NK-92 (cell line): ENCODE data around the gene CACNB4.
"Not testable (repeated sequence)": the region's sequence is repeated elsewhere in the genome, so short reads cannot be mapped to it uniquely, and the experiment has no call there.

ENCODE experiments used
- DNase-seq: peaks from one replicate; lab custom pipeline; 2025; ENCODE audit not compliant: unreplicated experiment; lab: John Stamatoyannopoulos, UW

The CACNB4 gene

GRCh38 chr2:152024477-152024876 lies 74.4 kb downstream of the CACNB4 start:
- no peak for DNase-seq

DNA sequence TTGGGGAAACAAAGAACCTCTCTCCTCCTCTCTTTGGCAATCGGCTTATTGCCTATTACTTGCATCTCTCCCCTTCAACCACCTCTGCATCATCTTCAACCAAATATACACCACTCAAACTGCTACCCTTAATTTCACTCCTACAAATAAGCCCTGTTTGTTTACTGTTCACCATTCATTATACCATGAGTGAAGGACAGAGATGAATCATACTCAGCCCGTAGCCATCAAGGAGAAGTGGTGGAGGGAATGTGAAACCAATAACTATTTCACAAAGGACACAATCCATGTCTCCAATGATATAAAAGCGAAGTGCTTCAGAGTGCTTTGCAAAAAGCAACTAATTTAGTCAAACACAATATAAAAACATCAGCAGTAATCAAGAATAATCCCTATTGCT lies 76.8 kb downstream of the CACNB4 start:
- no peak for DNase-seq

DNA sequence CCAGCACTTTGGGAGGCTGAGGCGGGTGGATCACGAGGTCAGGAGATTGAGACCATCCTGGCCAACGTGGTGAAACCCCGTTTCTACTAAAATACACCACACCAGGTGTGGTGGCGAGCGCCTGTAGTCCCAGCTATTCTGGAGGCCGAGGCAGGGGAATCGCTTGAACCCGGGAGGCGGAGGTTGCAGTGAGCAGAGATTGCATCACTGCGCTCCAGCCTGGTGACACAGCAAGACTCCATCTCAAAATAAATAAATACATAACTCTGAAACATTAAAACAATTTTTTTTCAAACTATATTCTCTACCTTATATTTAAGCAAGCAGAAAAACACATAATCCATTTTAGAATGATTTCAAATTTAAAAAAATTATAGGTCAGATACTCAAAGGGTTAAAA lies 77.8 kb downstream of the CACNB4 start:
- not testable (repeated sequence) for DNase-seq

GRCh38 chr2:152019732-152020131 lies 79.1 kb downstream of the CACNB4 start:
- DNase-seq: no peak

GRCh38 chr2:152016181-152017120 lies 82.4 kb downstream of the CACNB4 start:
- DNase-seq: no peak

GRCh38 chr2:152015552-152015951 lies 83.3 kb downstream of the CACNB4 start:
- DNase-seq: no peak

DNA sequence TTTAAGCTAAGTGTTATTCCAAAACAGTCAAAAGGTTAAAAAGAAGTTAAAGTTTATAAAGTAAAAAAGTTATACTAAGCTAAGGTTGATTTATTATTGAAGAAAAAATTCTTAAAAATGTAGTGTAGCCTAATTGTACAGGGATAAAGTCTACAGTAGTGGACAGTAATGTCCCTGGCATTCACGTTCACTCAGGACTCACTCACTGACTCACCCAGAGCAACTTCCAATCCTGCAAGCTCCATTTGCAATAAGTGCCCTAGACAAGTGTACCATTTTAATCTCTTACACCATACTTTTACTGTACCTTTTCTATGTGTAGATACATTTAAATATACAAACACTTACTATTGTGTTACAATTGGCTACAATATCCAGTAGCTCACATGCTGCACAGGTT lies 86.1 kb downstream of the CACNB4 start:
- DNase-seq: no peak

GRCh38 chr2:152011724-152012123 lies 87.1 kb downstream of the CACNB4 start:
- DNase-seq: no peak

GRCh38 chr2:152005607-152006006 lies 93.2 kb downstream of the CACNB4 start:
- DNase-seq: no peak

DNA sequence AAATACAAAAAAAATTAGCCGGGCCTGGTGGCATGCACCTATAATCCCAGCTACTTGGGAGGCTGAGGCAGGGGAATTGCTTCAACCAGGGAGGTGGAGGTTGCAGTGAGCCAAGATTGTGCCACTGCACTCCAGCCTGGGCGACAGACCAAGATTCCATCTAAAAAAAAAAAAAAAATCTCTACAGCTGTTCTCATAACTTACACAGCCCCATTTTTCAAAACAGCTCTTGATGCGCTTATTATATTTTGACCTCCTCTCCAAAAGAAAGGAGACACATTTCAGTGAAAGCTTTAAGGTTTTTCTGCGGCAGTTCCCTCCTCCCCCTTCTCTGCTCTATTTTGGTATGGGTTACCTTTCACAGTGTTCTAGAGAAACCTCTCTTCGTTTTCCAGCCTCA lies 95.6 kb downstream of the CACNB4 start:
- DNase-seq: not testable (repeated sequence)

- no peak for DNase-seq
Observed at GRCh38 chr2:151999053-151999452, 99.8 kb downstream of the CACNB4 start.

DNA sequence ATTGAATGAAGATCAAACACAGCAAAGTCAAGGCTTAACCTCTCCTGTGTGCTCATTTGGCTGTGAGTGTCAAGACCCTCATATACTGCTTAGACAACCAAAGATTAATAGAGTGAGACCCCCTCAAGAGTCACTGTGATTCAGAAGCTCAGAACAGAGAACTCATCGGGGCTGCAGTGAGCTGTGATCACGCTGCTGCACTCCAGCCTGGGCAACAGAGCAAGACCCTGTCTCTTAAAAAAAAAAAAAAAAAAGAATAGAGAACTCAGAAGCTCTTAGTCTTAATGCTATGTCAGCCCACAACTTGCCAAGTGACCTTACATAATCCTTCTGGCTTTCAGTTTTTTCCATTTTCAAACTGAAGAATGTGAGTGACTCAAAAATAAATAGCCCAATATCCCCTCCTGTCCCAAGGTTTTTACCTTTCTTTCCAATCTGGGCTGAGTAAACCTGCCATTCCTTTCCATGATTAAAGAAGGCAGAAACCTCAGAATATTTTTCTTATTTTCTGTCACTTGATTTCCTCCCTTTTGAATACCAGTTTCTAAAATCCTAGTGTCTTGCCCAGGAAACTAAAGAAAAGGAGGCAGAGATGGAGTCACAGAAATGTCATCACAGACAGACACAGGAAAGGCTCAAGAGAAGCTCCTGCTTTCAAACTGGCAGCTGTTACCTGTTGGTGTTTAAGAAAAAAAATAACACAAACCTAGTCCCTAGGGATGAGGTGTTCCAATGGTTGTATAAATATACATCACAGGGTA lies 102.4 kb downstream of the CACNB4 start:
- DNase-seq: no peak

DNA sequence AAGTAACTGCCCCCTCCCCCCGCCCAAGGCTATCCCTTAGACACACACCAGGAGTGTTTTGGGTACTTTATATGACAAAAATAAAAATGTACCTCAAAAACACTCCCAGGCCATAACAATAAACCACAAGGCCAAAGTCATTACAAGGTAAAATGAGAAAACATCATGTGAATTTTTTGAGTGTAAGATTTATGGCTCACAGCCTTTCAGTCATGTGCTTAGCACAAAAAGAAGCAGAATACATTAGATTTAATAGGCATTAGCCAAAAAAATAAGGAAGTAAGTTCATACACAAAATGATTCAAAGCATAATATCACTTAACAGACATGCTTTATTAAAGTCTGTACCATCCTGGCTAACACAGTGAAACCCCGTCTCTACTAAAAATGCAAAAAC lies 103.7 kb downstream of the CACNB4 start:
- DNase-seq: no peak

- DNase-seq: not testable (repeated sequence)
Observed at GRCh38 chr2:151994178-151994577, 104.7 kb downstream of the CACNB4 start.

GRCh38 chr2:151991010-151991409 lies 107.8 kb downstream of the CACNB4 start:
- DNase-seq: no peak

DNA sequence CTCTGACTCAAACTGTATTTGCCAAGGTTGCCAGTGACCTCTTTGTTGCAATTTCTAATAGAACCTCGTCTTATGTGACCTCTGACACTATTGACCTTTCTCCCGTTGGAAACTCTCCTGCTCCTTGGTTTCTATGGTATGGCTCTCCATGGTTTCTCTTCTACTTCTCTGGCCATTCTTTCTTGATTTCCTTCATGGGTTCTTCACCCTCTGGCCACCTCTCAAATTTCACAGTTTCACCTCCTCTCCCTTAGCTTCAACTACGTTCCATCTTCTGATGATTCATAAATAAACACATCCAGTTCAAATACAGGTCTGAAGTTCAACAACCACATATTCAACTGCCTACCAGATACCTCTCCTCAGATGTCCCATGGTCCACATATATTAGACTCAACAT lies 109.5 kb downstream of the CACNB4 start:
- no peak for DNase-seq

DNA sequence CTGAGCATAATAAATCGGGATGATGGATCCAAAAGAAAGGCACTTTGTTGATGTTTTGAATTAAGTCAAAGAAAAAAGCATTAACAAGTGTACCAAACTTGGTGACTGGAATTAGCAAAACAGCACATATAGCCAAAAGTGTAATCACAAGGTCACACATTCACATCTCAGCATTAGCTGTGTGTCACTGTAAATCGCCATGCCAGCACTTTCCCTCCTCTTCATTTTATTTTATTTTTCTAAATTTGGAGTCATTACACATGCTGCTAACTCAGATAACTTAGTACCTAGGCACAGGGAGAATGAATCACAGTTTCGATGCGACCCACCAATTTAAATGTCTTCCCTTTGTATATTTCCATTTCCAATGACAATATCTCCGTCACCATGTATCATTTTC lies 111.4 kb downstream of the CACNB4 start:
- no peak for DNase-seq

DNA sequence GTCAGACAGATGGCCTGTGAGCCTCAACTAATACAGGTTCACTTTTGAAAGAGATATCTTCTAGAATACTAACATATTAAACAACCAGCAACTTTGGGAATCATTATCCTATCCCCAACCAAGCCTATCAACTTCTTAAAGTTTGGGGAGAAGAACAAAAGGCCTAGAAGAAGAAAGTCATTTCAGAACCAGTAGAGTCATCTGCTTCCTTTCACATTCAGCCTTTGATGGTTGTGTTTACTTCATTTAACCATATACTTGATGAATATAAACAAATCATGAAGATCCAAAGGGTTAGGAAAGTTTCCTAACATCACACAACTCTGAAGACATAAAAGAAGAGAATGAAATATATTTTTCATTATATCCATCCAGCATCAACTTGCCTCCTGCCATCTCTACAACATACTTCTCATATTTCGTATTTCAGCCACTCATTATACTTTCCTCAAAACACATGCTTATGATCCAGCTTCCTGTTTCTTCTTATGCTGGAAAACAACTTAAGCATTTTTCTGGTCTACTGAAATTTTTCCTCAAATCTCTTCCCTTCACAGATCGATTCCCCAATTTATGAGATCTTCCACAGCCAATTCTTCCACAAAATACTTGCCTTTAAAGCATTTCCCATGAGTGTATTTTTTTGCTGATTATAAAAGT lies 114.3 kb downstream of the CACNB4 start:
- DNase-seq: no peak

DNA sequence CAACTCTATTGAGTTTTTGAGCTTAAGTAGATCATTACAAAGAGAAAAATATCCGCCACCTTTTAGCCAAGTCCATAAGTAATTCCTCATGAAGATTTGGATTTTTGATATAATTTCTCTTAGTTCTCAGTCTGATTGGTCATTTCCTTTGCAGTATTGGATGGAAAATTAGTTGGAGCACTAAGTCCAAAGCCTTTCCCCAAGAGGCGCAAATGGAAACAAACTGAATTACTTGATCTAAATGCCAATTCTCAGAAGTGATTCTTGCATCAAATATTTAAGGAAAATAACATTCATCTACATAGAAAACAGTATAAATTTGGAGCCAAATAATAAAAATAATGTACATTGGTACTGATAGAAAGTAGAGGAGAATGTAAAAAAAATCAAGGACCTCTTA lies 115.6 kb downstream of the CACNB4 start:
- no peak for DNase-seq

- no peak for DNase-seq
Observed at GRCh38 chr2:151981886-151982285, 117.0 kb downstream of the CACNB4 start.

DNA sequence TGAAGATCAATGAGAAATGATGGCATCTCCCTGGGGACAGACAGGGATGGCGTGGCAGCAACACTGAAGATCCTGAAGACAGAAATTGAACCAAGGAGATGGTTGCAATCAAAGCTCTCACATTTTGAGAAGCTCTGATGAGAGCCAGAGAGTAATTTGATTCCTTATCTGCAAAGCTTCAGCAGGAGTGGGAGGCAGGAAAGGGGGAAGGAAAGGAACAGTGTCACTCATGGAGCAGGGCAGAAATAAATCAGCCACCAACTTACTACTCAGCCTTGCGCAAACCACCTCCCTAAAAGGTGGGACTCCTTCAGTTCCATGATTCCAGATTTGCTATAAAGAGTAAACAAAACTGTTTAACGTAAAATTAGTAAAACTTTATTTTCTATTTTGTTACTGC lies 119.2 kb downstream of the CACNB4 start:
- DNase-seq: no peak

DNA sequence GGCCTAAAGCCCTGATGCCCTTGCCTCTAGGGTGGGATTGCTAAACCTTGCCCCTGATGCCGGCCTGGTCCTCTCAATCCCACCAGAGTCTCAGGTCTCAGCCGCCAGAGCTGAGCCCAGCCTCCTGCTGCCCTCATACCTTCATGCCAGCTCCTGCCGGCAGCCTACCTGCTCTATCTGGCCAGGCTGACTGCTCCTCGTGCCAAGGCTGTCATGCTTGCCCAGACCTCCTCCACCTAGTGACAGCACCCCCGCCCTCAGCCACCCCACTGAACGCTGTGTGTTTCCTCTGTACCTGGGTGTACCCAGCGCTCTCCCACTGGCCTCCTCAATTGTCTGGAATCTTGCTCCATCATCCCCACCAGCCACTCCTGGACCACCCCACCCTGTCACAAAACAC lies 120.1 kb downstream of the CACNB4 start:
- DNase-seq: no peak
